Caco-2 (cell line): ENCODE results near the gene CD151. TPM values are rescaled to one million over a fixed set of nuclear protein-coding genes. Genes with fewer than 3 reads are reported as not detected.
A peak's percentile ranks its signal among the peaks of the same experiment; 100 is the strongest.

Source experiments
- BruUV-seq: library from RNA; stranded (reverse); fragments of 400-500 nt; replicated peaks from 2 replicates; lab custom pipeline; 2021; lab: Mats Ljungman, UMichigan
- CTCF ChIA-PET: fragments of 300-600 bp; sonication (Branson Sonifier 250); formaldehyde crosslinking; loops from one replicate; lab custom pipeline; 2022; ENCODE audit warnings: antibody characterized with exemption; lab: Charles Lee
- POLR2A ChIA-PET: fragments of 300-600 bp; sonication (Branson Sonifier 250); formaldehyde crosslinking; loops from one replicate; lab custom pipeline; 2022; ENCODE audit warnings: antibody characterized with exemption; lab: Charles Lee
- DNase-seq, 2 experiments: peaks; one replicate each; pipeline versions ENCODE4 v3.0.0 to v3.0.0-alpha.2; 2020 to 2022
- H3K27me3 ChIP-seq: replicated peaks from 2 replicates; pipeline ENCODE4 v1.6.0; 2011; ENCODE audit warnings: low read length; ENCODE audit not compliant: control insufficient read depth, insufficient read depth
- H3K36me3 ChIP-seq: 2 replicates; pipeline ENCODE4 v1.5.1; 2011; ENCODE audit warnings: low read length; ENCODE audit not compliant: control insufficient read depth, insufficient read depth
- H3K4me1 ChIP-seq: fragments of 250-450 bp; sonication (Bioruptor Pico); 2 replicates; pipeline ENCODE4 v1.5.1; 2020; ENCODE audit warnings: mild to moderate bottlenecking
- H3K4me3 ChIP-seq: 2 replicates; pipeline ENCODE4 v1.5.1; 2011; ENCODE audit warnings: low read depth, mild to moderate bottlenecking, control low read depth, low read length
- H3K9me3 ChIP-seq: fragments of 250-450 bp; sonication (Bioruptor Pico); 2 replicates; pipeline ENCODE4 v1.5.1; 2020; ENCODE audit warnings: mild to moderate bottlenecking, moderate library complexity
- H3K27ac Mint-ChIP-seq: one replicate; pipeline ENCODE4 v1.8.0; 2022; ENCODE audit warnings: mixed read lengths; ENCODE audit not compliant: unreplicated experiment
- H3K27me3 Mint-ChIP-seq: one replicate; pipeline ENCODE4 v1.8.0; 2022; ENCODE audit warnings: mixed read lengths; ENCODE audit not compliant: insufficient read depth, unreplicated experiment
- H3K36me3 Mint-ChIP-seq: one replicate; pipeline ENCODE4 v1.8.0; 2022; ENCODE audit warnings: mild to moderate bottlenecking, mixed read lengths; ENCODE audit not compliant: insufficient read depth, unreplicated experiment
- H3K4me1 Mint-ChIP-seq: one replicate; pipeline ENCODE4 v1.8.0; 2022; ENCODE audit warnings: low read depth, mixed read lengths; ENCODE audit not compliant: unreplicated experiment
- H3K4me3 Mint-ChIP-seq: one replicate; pipeline ENCODE4 v1.8.0; 2022; ENCODE audit warnings: mild to moderate bottlenecking, moderate library complexity, mixed read lengths; ENCODE audit not compliant: unreplicated experiment
- H3K9me3 Mint-ChIP-seq: one replicate; pipeline ENCODE4 v1.8.0; 2022; ENCODE audit warnings: mixed read lengths; ENCODE audit not compliant: unreplicated experiment
- intact Hi-C: fragments of 100-400 bp; cut with micrococcal nuclease; formaldehyde crosslinking; loops from one replicate; pipeline ENCODE4 v1.10.0; 2022; ENCODE audit not compliant: unreplicated experiment
- total RNA-seq: library from RNA; stranded (reverse); gene quantifications from 2 replicates; pipeline ENCODE4 v1.2.3, GENCODE V29; 2022
- TF ChIP-seq, protein P1 (sequence below), 2 experiments: fragments of 200-600 bp in 1 of 2; IDR thresholded peaks; 1 replicate in 1 of 2; 2 replicates in 1 of 2; pipeline versions ENCODE4 v1.5.1 to v1.8.0; 2011 to 2022; ENCODE audit warnings: antibody characterized with exemption in 1 of 2, control low read depth in 1 of 2, inconsistent platforms in 1 of 2, low read depth in 1 of 2, low read length in 1 of 2, mild to moderate bottlenecking in 1 of 2, moderate library complexity in 1 of 2; ENCODE audit not compliant: insufficient read depth in 1 of 2, severe bottlenecking in 1 of 2, unreplicated experiment in 1 of 2

CD151 gene
- total RNA-seq, 1 experiment from 2014 or later, result 268 TPM

DNA sequence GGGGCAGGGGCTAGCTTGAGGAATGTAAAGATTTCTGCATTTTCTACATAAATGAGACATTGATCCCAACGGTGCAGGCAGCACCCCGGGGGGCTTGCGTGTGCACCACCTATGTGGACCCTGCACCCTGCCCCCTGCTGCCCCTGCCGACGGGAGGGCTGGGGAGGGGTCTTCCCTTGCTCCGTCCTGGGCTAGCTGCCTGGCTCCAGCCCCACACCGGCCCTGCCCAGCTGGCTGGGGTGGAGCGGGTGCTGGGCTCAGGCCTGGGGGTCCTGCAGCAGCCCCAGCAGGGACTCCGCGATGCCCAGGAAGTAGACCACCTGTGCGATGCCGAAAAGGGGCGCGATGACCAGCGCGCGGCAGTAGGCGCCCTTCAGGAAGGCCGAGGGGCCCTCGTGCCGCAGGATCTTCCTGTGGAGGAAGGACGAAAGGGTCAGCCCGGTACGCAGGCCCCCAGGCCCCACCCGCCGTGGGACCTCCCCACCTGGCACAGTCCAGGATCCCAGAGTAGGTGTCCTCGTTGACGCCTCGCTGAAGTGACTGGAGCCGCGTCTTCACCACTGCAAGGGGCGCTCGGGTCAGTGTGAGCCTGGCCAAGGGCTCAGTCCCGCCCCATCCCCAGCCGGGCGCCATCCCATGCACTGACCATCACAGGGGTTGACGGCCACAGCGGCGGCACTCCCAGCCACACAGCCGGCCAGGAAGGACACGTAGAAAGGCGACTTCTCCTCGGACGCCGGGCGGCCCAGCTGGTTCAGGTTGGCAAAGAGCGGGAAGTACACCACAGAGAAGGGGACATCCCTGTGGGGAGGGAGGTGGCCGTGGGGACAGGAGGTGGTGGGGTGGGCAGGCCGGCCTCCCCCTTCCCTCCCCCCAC, 40.9 kb upstream of the CD151 start:
- Mint-ChIP-seq H3K27me3 (no peaks in the 10 kb centered on the region), H3K9me3 (no peaks in the 10 kb centered on the region)
- POLR2A ChIA-PET, result no interaction called here

DNA sequence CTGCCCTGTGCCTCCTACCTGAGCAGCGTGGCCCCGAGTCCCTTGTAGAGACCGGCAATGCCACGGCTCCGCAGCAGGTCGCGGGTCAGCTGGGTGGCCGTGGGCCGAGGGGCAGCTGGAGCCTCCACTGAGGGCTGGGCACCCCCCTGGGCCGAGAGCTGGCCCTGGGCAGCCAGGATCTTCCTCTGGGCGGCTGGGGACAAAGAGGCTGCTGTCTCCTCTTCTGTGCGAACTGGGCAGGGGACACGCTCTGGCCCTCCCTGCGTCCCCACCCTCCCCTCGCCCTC, 40.3 kb upstream of the CD151 start:
- no peak overlapping the region for H3K27ac Mint-ChIP-seq
- intact Hi-C loops, result no loop called here
- CTCF ChIA-PET, result no interaction called here

More for the DNA sequence above, 40.9 kb upstream of the CD151 start:
- Histone ChIP-seq H3K27me3 (no peaks in the 10 kb centered on the region), H3K9me3 (no peaks in the 10 kb centered on the region), H3K36me3 (no peaks in the 10 kb centered on the region), H3K4me1 (peaks cover 6% of the 10 kb centered on the region), H3K4me3 (no peak overlapping the region)
- Mint-ChIP-seq H3K4me3 (no peak overlapping the region), H3K27ac (no peak overlapping the region), H3K4me1 (no peaks in the 10 kb centered on the region), H3K36me3 (peaks cover 13% of the 10 kb centered on the region)
- TSS peak; percentile 29 for BruUV-seq
- no peak for DNase-seq
- TF ChIP-seq, protein P1, sequence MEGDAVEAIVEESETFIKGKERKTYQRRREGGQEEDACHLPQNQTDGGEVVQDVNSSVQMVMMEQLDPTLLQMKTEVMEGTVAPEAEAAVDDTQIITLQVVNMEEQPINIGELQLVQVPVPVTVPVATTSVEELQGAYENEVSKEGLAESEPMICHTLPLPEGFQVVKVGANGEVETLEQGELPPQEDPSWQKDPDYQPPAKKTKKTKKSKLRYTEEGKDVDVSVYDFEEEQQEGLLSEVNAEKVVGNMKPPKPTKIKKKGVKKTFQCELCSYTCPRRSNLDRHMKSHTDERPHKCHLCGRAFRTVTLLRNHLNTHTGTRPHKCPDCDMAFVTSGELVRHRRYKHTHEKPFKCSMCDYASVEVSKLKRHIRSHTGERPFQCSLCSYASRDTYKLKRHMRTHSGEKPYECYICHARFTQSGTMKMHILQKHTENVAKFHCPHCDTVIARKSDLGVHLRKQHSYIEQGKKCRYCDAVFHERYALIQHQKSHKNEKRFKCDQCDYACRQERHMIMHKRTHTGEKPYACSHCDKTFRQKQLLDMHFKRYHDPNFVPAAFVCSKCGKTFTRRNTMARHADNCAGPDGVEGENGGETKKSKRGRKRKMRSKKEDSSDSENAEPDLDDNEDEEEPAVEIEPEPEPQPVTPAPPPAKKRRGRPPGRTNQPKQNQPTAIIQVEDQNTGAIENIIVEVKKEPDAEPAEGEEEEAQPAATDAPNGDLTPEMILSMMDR (IDR thresholded peaks at IDR 0.05; ENCODE audit: insufficient read depth in 1 of 2, low read depth in 1 of 2, low read length in 1 of 2, severe bottlenecking in 1 of 2, unreplicated experiment in 1 of 2), result no peak
- intact Hi-C loops, result no loop called here
- CTCF ChIA-PET, result no interaction called here

DNA sequence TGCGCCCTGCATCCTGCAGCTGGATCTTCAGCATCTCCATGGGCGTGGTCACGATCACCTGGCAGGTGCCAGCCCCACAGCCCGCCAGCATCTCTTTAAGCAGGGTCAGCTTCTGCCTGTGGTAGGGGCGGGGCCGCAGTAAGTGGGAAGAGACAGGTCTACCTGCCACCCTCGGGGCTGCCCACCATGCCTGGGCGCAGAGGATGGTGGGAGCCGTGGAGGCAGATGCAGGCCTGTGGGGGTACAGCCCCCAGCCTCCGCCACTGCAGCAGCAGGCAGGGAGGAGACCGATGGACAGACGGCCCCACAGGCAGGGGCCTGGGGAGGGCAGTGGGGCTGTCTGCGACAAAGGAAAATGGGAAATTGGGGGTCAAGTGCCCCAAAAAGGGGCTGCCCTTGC, 39.9 kb upstream of the CD151 start:
- no peak overlapping the region for H3K4me3 ChIP-seq
- H3K4me1 ChIP-seq, result peaks cover 9% of the 10 kb centered on the region
- Mint-ChIP-seq H3K4me3 (no peak overlapping the region), H3K27ac (no peak overlapping the region), H3K36me3 (peaks cover 17% of the 10 kb centered on the region), H3K9me3 (no peaks in the 10 kb centered on the region), H3K4me1 (no peaks in the 10 kb centered on the region), H3K27me3 (no peaks in the 10 kb centered on the region)
- intact Hi-C loops, result no loop called here
- no TSS peak for BruUV-seq
- DNase-seq, result no peak
- ChIA-PET POLR2A (interaction anchor here (1.5 kb wide), 1 partner anchor 26 kb away, joined by 5 read pairs; the partner anchor contains the start of gene PNPLA2), CTCF (no interaction called here)
- H3K27me3 ChIP-seq, result no peaks in the 10 kb centered on the region
- no peaks in the 10 kb centered on the region for H3K9me3 ChIP-seq
- no peaks in the 10 kb centered on the region for H3K36me3 ChIP-seq
- TF ChIP-seq, protein P1 (IDR thresholded peaks at IDR 0.05; ENCODE audit: insufficient read depth in 1 of 2, low read depth in 1 of 2, low read length in 1 of 2, severe bottlenecking in 1 of 2, unreplicated experiment in 1 of 2), result no peak

More for the DNA sequence above, 40.3 kb upstream of the CD151 start:
- Histone ChIP-seq H3K4me3 (no peak overlapping the region), H3K4me1 (peaks cover 9% of the 10 kb centered on the region), H3K36me3 (no peaks in the 10 kb centered on the region), H3K9me3 (no peaks in the 10 kb centered on the region), H3K27me3 (no peaks in the 10 kb centered on the region)
- TF ChIP-seq, protein P1 (IDR thresholded peaks at IDR 0.05; ENCODE audit: insufficient read depth in 1 of 2, low read depth in 1 of 2, low read length in 1 of 2, severe bottlenecking in 1 of 2, unreplicated experiment in 1 of 2), result no peak
- BruUV-seq, result no TSS peak
- DNase-seq, result no peak
- Mint-ChIP-seq H3K4me3 (no peak overlapping the region), H3K9me3 (no peaks in the 10 kb centered on the region), H3K4me1 (no peaks in the 10 kb centered on the region), H3K36me3 (peaks cover 15% of the 10 kb centered on the region), H3K27me3 (no peaks in the 10 kb centered on the region)
- POLR2A ChIA-PET, result no interaction called here
